ENCODE results near the gene P3H4.

The P3H4 gene

GRCh38 chr17:41768682-41769288 lies 43.0 kb downstream of the P3H4 start:
- H3K4me3 ChIP-seq (ENCODE audit: low read length): no peak overlapping the region
- no peaks in the 10 kb centered on the region for H3K27me3 ChIP-seq (replicated peaks; ENCODE audit: insufficient read depth, low read length)
- H3K79me2 ChIP-seq (ENCODE audit: low read length): no peaks in the 10 kb centered on the region
- H3F3A ChIP-seq (ENCODE audit: insufficient read depth, low read length): no peaks in the 10 kb centered on the region
- DNase-seq: no peak
- H3K9me3 ChIP-seq (replicated peaks; ENCODE audit: insufficient read depth, low read length): no peaks in the 10 kb centered on the region
- no peak overlapping the region for H3K9ac ChIP-seq (ENCODE audit: low read length)
- H3K9me2 ChIP-seq (replicated peaks; ENCODE audit: insufficient read depth, low read length): no peaks in the 10 kb centered on the region
- H3K27ac ChIP-seq (ENCODE audit: low read length): no peak overlapping the region
- TF ChIP-seq EZH2 (optimal IDR thresholded peaks at IDR 0.05; ENCODE audit: low read depth, low read length): no peak
- TF ChIP-seq, protein P1, sequence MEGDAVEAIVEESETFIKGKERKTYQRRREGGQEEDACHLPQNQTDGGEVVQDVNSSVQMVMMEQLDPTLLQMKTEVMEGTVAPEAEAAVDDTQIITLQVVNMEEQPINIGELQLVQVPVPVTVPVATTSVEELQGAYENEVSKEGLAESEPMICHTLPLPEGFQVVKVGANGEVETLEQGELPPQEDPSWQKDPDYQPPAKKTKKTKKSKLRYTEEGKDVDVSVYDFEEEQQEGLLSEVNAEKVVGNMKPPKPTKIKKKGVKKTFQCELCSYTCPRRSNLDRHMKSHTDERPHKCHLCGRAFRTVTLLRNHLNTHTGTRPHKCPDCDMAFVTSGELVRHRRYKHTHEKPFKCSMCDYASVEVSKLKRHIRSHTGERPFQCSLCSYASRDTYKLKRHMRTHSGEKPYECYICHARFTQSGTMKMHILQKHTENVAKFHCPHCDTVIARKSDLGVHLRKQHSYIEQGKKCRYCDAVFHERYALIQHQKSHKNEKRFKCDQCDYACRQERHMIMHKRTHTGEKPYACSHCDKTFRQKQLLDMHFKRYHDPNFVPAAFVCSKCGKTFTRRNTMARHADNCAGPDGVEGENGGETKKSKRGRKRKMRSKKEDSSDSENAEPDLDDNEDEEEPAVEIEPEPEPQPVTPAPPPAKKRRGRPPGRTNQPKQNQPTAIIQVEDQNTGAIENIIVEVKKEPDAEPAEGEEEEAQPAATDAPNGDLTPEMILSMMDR (IDR thresholded peaks at IDR 0.05; ENCODE audit: low read length): no peak
- TF ChIP-seq EZH2phosphoT487 (IDR thresholded peaks at IDR 0.05; ENCODE audit: low read length): no peak
- H3K36me3 ChIP-seq (replicated peaks; ENCODE audit: insufficient read depth, low read length): no peaks in the 10 kb centered on the region
- no peak overlapping the region for H3K4me2 ChIP-seq (ENCODE audit: low read depth, low read length)
- H4K20me1 ChIP-seq (ENCODE audit: insufficient read depth, low read length): no peaks in the 10 kb centered on the region
- H3K4me1 ChIP-seq (ENCODE audit: low read length): no peaks in the 10 kb centered on the region
- H2AFZ ChIP-seq (ENCODE audit: low read length): no peak overlapping the region

DNA sequence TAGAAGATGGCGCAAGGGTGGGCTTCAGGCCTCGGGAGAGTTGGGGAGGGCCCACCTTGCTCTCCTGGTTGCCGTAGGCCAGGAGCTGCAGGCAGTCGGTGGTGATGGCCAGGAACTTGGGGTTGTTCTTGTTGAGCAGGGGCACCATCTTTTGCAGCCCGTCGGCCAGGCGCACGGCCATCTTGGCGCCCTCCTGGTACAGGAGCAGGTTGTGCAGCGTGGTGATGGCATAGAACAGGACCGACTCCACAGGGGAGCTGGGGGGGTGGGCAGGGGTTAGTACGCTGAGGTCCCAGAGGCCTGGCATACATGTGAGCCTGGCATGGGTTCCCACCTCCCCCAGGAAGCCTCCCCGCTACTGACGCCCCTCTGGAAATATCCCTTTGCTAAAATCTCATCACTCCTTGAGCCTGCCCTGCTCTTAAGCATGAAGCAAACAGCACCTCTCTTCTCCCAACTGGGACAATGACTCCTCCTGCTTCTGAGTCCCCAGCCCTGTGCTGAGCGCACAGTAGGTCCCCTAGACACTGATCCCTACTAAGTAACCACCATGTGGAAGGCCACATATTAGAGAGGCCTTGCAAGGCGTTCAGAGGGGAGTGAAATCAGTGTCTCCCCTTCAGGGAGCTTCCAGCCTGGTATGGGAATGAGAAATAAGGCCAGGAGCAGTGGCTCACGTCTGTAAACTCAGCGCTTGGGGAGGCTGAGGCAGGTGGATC lies 44.3 kb downstream of the P3H4 start:
- TF ChIP-seq EZH2phosphoT487 (IDR thresholded peaks at IDR 0.05; ENCODE audit: low read length) (no peak), EZH2 (optimal IDR thresholded peaks at IDR 0.05; ENCODE audit: low read depth, low read length) (no peak)
- TF ChIP-seq, protein P1 (IDR thresholded peaks at IDR 0.05; ENCODE audit: low read length): no peak
- Histone ChIP-seq H3K4me2 (ENCODE audit: low read depth, low read length) (no peak overlapping the region), H3K27ac (ENCODE audit: low read length) (no peak overlapping the region), H3K36me3 (replicated peaks; ENCODE audit: insufficient read depth, low read length) (no peaks in the 10 kb centered on the region), H3F3A (ENCODE audit: insufficient read depth, low read length) (no peaks in the 10 kb centered on the region), H3K79me2 (ENCODE audit: low read length) (no peaks in the 10 kb centered on the region), H3K27me3 (replicated peaks; ENCODE audit: insufficient read depth, low read length) (no peaks in the 10 kb centered on the region), H3K4me1 (ENCODE audit: low read length) (no peaks in the 10 kb centered on the region), H3K9ac (ENCODE audit: low read length) (no peak overlapping the region), H4K20me1 (ENCODE audit: insufficient read depth, low read length) (no peaks in the 10 kb centered on the region), H2AFZ (ENCODE audit: low read length) (no peak overlapping the region), H3K9me3 (replicated peaks; ENCODE audit: insufficient read depth, low read length) (no peaks in the 10 kb centered on the region), H3K4me3 (ENCODE audit: low read length) (no peak overlapping the region), H3K9me2 (replicated peaks; ENCODE audit: insufficient read depth, low read length) (no peaks in the 10 kb centered on the region)
- no peak for DNase-seq

- no peak for TF ChIP-seq EZH2 (optimal IDR thresholded peaks at IDR 0.05; ENCODE audit: low read depth, low read length)
- TF ChIP-seq, protein P1 (IDR thresholded peaks at IDR 0.05; ENCODE audit: low read length): no peak
- TF ChIP-seq EZH2phosphoT487 (IDR thresholded peaks at IDR 0.05; ENCODE audit: low read length): no peak
- H2AFZ ChIP-seq (ENCODE audit: low read length): no peak overlapping the region
- H3K4me1 ChIP-seq (ENCODE audit: low read length): no peaks in the 10 kb centered on the region
- no peak overlapping the region for H3K9ac ChIP-seq (ENCODE audit: low read length)
- H3K27ac ChIP-seq (ENCODE audit: low read length): no peak overlapping the region
- no peak for DNase-seq
- H3K9me3 ChIP-seq (replicated peaks; ENCODE audit: insufficient read depth, low read length): no peaks in the 10 kb centered on the region
- H3K9me2 ChIP-seq (replicated peaks; ENCODE audit: insufficient read depth, low read length): no peaks in the 10 kb centered on the region
- H3K36me3 ChIP-seq (replicated peaks; ENCODE audit: insufficient read depth, low read length): no peaks in the 10 kb centered on the region
- H3F3A ChIP-seq (ENCODE audit: insufficient read depth, low read length): no peaks in the 10 kb centered on the region
- no peaks in the 10 kb centered on the region for H4K20me1 ChIP-seq (ENCODE audit: insufficient read depth, low read length)
- H3K4me2 ChIP-seq (ENCODE audit: low read depth, low read length): no peak overlapping the region
- no peaks in the 10 kb centered on the region for H3K79me2 ChIP-seq (ENCODE audit: low read length)
- no peaks in the 10 kb centered on the region for H3K27me3 ChIP-seq (replicated peaks; ENCODE audit: insufficient read depth, low read length)
- H3K4me3 ChIP-seq (ENCODE audit: low read length): no peak overlapping the region
Observed at GRCh38 chr17:41766135-41766534, 45.6 kb downstream of the P3H4 start.
